HepG2 (cell line): ENCODE data around the gene PYGB. TPM values are rescaled to one million over a fixed set of nuclear protein-coding genes. Genes with fewer than 3 reads are reported as not detected.

ENCODE experiments used
- ATF7 ChIP-seq, 2 experiments: fragments of 450-650 bp in 1 of 2; sonication (generic) in 1 of 2; formaldehyde crosslinking in 1 of 2; IDR thresholded peaks; 2 replicates each; pipeline versions ENCODE4 v1.4.0 to v1.6.1; 2016 to 2020; ENCODE audit warnings: antibody characterized with exemption in 1 of 2, mild to moderate bottlenecking in 1 of 2, missing genetic modification reagents in 1 of 2
- CHCHD3 ChIP-seq: sonication (generic); formaldehyde crosslinking; IDR thresholded peaks from 2 replicates; pipeline ENCODE4 v1.8.0; 2022; ENCODE audit warnings: mild to moderate bottlenecking, missing genetic modification reagents, moderate library complexity
- FOSL1 ChIP-seq: sonication (generic); formaldehyde crosslinking; IDR thresholded peaks from 2 replicates; pipeline ENCODE4 v1.9.0; 2021; ENCODE audit warnings: missing genetic modification reagents, borderline replicate concordance
- FOXA1 ChIP-seq, 2 experiments: fragments of 450-650 bp in 1 of 2; sonication (generic) in 1 of 2; formaldehyde crosslinking in 1 of 2; IDR thresholded peaks; 2 replicates each; pipeline versions ENCODE4 v1.4.0 to v1.6.1; 2016 to 2020; ENCODE audit warnings: missing genetic modification reagents in 1 of 2
- FOXM1 ChIP-seq: sonication (generic); formaldehyde crosslinking; IDR thresholded peaks from 2 replicates; pipeline ENCODE4 v1.5.0; 2020; ENCODE audit warnings: missing genetic modification reagents
- NBN ChIP-seq: fragments of 450-650 bp; conservative IDR thresholded peaks from 2 replicates; pipeline ENCODE4 v1.6.1; 2017
- NR2F6 ChIP-seq, 2 experiments: IDR thresholded peaks; 2 replicates each; pipeline ENCODE4 v1.6.1; 2016; ENCODE audit warnings: antibody characterized with exemption in 1 of 2, mild to moderate bottlenecking in 1 of 2
- SMARCE1 ChIP-seq: fragments of 450-650 bp; IDR thresholded peaks from 2 replicates; pipeline ENCODE4 v1.6.1; 2017; ENCODE audit warnings: borderline replicate concordance
- SP1 ChIP-seq, 2 experiments: fragments of 450-650 bp in 1 of 2; sonication (generic) in 1 of 2; formaldehyde crosslinking in 1 of 2; IDR thresholded peaks; 2 replicates each; pipeline versions ENCODE4 v1.4.0 to v1.6.1; 2016 to 2020; ENCODE audit warnings: missing genetic modification reagents in 1 of 2
- SP4 ChIP-seq: sonication (generic); formaldehyde crosslinking; IDR thresholded peaks from 2 replicates; pipeline ENCODE4 v1.8.1; 2023; ENCODE audit warnings: mild to moderate bottlenecking, missing genetic modification reagents
- TMF1 ChIP-seq: sonication (generic); formaldehyde crosslinking; IDR thresholded peaks from 2 replicates; pipeline ENCODE4 v1.8.1; 2022; ENCODE audit warnings: low read depth, missing genetic modification reagents
- ZNF331 ChIP-seq: sonication (generic); formaldehyde crosslinking; IDR thresholded peaks from 2 replicates; pipeline ENCODE4 v1.4.0; 2020; ENCODE audit warnings: missing genetic modification reagents
- polyA plus RNA-seq, 8 experiments: library from polyadenylated mRNA; depleted of rRNA in 3 of 8; stranded (reverse) in 7 of 8; unstranded in 1 of 8; fragments of >200 nt; fragmentation: Illumina TruSeq in 4 of 8; extraction: Trizol in 4 of 8; gene quantifications; 2 replicates each; pipeline versions ENCODE4 v1.2.1 to v1.2.3, GENCODE V29; 2011 to 2016; ENCODE audit warnings: low read depth in 4 of 8, missing spikeins in 1 of 8, mixed read lengths in 1 of 8; ENCODE audit not compliant: insufficient read depth in 1 of 8
- total RNA-seq, 5 experiments: library from RNA; depleted of rRNA; stranded (reverse); fragments of >200 nt; fragmentation: Illumina TruSeq; extraction: Trizol; gene quantifications; 2 replicates each; pipeline ENCODE4 v1.2.3, GENCODE V29; 2016; ENCODE audit warnings: low read depth in 1 of 5
- TF ChIP-seq, protein P1 (sequence below): sonication (generic); formaldehyde crosslinking; IDR thresholded peaks from 2 replicates; pipeline ENCODE4 v1.8.0; 2022; ENCODE audit warnings: low read depth, missing genetic modification reagents
- TF ChIP-seq, protein P2 (sequence below): IDR thresholded peaks from 2 replicates; pipeline ENCODE4 v1.6.1; 2012; ENCODE audit warnings: inconsistent platforms
- TF ChIP-seq, protein P3 (sequence below): sonication (generic); formaldehyde crosslinking; IDR thresholded peaks from 2 replicates; pipeline ENCODE4 v1.4.0; 2020; ENCODE audit warnings: mild to moderate bottlenecking, missing genetic modification reagents
- TF ChIP-seq, protein P4 (sequence below): IDR thresholded peaks from 2 replicates; pipeline ENCODE4 v1.6.1; 2016; ENCODE audit warnings: control low read depth
- TF ChIP-seq, protein P5 (sequence below): sonication (generic); formaldehyde crosslinking; IDR thresholded peaks from 2 replicates; pipeline ENCODE4 v1.5.0; 2020; ENCODE audit warnings: mild to moderate bottlenecking, missing genetic modification reagents
- TF ChIP-seq, protein P6 (sequence below): sonication (generic); formaldehyde crosslinking; conservative IDR thresholded peaks from 2 replicates; pipeline ENCODE4 v1.8.1; 2023; ENCODE audit warnings: missing genetic modification reagents
- TF ChIP-seq, protein P7 (sequence below): sonication (generic); formaldehyde crosslinking; IDR thresholded peaks from 2 replicates; pipeline ENCODE4 v1.4.0; 2020; ENCODE audit warnings: mild to moderate bottlenecking, missing genetic modification reagents

Gene PYGB
- total and polyA plus RNA-seq, 2 of the 13 experiments (the other 11 are each of a cell fraction or from before 2014, with no cell fraction given): 24.2 to 86.3 TPM

DNA sequence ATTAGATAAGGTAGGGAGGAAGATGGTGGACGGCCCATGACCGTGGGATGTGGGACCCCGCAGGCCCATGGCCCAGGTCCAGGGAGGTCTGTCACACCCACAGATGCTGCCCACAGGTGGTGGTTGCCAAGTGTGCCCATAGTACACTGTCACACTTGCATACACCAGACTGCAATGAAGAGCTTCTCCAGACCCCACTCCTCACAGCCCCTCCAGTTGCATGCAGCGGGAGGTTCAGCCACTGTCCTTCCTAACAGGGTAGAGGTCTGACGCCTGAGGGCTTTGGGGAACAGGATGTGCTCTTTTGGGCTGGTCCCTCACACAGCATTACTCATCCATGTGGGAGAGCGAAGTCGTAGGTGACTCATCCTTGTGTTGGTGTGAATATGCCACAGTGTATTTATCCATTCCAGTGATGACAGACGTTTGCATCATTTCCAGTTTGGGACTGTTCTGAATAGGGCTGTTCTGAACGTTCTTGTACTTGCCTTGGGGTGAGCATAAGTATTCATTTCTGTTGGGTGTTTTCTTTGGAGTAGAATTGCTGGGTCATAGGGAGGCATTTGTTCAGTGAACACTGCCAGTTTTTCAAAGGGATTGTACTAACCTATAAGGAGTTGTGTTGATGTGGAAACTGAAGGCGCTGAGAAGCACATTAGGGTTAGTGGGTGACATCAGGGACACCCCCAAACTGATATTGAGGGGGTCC is 10.1 kb upstream of the PYGB start (continued):
- TF ChIP-seq SP4 (CRISPR knock-in tag) (no peak), ATF7 (IDR thresholded peaks at IDR 0.05) (peak; percentile 69), ATF7 (CRISPR knock-in tag; IDR thresholded peaks at IDR 0.05) (no peak), ZNF331 (CRISPR knock-in tag) (no peak), CHCHD3 (CRISPR knock-in tag) (no peak), TMF1 (no peak), SMARCE1 (no peak), NBN (no peak), FOSL1 (peak; percentile 86), SP1 (IDR thresholded peaks at IDR 0.05) (no peak), SP1 (CRISPR knock-in tag; IDR thresholded peaks at IDR 0.05) (no peak), NR2F6 (IDR thresholded peaks at IDR 0.05) (no peak), NR2F6 (CRISPR knock-in tag; IDR thresholded peaks at IDR 0.05) (0 out of 2 replicates have a peak, but pooled peaks have one; percentile 28), FOXA1 (IDR thresholded peaks at IDR 0.05) (no peak), FOXA1 (CRISPR knock-in tag; IDR thresholded peaks at IDR 0.05) (peak; percentile 62), FOXM1 (CRISPR knock-in tag) (no peak)
- TF ChIP-seq, protein P1, sequence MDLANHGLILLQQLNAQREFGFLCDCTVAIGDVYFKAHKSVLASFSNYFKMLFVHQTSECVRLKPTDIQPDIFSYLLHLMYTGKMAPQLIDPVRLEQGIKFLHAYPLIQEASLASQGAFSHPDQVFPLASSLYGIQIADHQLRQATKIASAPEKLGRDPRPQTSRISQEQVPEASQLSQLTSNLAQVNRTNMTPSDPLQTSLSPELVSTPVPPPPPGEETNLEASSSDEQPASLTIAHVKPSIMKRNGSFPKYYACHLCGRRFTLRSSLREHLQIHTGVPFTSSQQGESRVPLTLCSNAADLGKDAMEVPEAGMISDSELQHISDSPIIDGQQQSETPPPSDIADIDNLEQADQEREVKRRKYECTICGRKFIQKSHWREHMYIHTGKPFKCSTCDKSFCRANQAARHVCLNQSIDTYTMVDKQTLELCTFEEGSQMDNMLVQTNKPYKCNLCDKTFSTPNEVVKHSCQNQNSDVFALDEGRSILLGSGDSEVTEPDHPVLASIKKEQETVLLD (CRISPR knock-in tag): no peak
- TF ChIP-seq, protein P2, sequence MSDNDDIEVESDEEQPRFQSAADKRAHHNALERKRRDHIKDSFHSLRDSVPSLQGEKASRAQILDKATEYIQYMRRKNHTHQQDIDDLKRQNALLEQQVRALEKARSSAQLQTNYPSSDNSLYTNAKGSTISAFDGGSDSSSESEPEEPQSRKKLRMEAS: no peak
- TF ChIP-seq, protein P3, sequence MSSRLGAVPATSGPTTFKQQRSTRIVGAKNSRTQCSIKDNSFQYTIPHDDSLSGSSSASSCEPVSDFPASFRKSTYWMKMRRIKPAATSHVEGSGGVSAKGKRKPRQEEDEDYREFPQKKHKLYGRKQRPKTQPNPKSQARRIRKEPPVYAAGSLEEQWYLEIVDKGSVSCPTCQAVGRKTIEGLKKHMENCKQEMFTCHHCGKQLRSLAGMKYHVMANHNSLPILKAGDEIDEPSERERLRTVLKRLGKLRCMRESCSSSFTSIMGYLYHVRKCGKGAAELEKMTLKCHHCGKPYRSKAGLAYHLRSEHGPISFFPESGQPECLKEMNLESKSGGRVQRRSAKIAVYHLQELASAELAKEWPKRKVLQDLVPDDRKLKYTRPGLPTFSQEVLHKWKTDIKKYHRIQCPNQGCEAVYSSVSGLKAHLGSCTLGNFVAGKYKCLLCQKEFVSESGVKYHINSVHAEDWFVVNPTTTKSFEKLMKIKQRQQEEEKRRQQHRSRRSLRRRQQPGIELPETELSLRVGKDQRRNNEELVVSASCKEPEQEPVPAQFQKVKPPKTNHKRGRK (CRISPR knock-in tag): no peak
- TF ChIP-seq, protein P4, sequence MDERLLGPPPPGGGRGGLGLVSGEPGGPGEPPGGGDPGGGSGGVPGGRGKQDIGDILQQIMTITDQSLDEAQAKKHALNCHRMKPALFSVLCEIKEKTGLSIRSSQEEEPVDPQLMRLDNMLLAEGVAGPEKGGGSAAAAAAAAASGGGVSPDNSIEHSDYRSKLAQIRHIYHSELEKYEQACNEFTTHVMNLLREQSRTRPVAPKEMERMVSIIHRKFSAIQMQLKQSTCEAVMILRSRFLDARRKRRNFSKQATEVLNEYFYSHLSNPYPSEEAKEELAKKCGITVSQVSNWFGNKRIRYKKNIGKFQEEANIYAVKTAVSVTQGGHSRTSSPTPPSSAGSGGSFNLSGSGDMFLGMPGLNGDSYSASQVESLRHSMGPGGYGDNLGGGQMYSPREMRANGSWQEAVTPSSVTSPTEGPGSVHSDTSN: no peak
- TF ChIP-seq, protein P5, sequence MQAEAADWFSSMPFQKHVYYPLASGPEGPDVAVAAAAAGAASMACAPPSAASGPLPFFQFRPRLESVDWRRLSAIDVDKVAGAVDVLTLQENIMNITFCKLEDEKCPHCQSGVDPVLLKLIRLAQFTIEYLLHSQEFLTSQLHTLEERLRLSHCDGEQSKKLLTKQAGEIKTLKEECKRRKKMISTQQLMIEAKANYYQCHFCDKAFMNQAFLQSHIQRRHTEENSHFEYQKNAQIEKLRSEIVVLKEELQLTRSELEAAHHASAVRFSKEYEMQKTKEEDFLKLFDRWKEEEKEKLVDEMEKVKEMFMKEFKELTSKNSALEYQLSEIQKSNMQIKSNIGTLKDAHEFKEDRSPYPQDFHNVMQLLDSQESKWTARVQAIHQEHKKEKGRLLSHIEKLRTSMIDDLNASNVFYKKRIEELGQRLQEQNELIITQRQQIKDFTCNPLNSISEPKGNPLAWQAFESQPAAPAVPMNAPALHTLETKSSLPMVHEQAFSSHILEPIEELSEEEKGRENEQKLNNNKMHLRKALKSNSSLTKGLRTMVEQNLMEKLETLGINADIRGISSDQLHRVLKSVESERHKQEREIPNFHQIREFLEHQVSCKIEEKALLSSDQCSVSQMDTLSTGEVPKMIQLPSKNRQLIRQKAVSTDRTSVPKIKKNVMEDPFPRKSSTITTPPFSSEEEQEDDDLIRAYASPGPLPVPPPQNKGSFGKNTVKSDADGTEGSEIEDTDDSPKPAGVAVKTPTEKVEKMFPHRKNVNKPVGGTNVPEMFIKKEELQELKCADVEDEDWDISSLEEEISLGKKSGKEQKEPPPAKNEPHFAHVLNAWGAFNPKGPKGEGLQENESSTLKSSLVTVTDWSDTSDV: no peak
- TF ChIP-seq, protein P6, sequence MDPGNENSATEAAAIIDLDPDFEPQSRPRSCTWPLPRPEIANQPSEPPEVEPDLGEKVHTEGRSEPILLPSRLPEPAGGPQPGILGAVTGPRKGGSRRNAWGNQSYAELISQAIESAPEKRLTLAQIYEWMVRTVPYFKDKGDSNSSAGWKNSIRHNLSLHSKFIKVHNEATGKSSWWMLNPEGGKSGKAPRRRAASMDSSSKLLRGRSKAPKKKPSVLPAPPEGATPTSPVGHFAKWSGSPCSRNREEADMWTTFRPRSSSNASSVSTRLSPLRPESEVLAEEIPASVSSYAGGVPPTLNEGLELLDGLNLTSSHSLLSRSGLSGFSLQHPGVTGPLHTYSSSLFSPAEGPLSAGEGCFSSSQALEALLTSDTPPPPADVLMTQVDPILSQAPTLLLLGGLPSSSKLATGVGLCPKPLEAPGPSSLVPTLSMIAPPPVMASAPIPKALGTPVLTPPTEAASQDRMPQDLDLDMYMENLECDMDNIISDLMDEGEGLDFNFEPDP (CRISPR knock-in tag): no peak
- TF ChIP-seq, protein P7, sequence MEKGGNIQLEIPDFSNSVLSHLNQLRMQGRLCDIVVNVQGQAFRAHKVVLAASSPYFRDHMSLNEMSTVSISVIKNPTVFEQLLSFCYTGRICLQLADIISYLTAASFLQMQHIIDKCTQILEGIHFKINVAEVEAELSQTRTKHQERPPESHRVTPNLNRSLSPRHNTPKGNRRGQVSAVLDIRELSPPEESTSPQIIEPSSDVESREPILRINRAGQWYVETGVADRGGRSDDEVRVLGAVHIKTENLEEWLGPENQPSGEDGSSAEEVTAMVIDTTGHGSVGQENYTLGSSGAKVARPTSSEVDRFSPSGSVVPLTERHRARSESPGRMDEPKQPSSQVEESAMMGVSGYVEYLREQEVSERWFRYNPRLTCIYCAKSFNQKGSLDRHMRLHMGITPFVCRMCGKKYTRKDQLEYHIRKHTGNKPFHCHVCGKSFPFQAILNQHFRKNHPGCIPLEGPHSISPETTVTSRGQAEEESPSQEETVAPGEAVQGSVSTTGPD (CRISPR knock-in tag): no peak
